Measurements from ENCODE around the gene PRKCE. TPM values are rescaled to one million over a fixed set of nuclear protein-coding genes. Genes with fewer than 3 reads are reported as not detected.

The PRKCE gene
- polyA plus RNA-seq, 3 donors, result 1.3 to 7.7 (median 2.3) TPM

GRCh38 chr2:45707661-45708060, 56.2 kb downstream of the PRKCE start:
- WGBS (ENCODE audit: insufficient coverage), result 95% methylated on average over 3 of the region's 6 CpGs
- no peaks in the 10 kb centered on the region for H3K27me3 Mint-ChIP-seq (ENCODE audit: low read depth in 3 of 3)
- peak overlapping the region in 1 of 7 donors; percentile 52 for H3K27ac Mint-ChIP-seq
- H3K36me3 Mint-ChIP-seq, result peaks cover 23 to 24% of the 10 kb centered on the region in 2 donors
- H3K4me1 ChIP-seq (ENCODE audit: control insufficient read depth in 1 of 2, insufficient read depth in 2 of 2, low read length in 2 of 2), result no peaks in the 10 kb centered on the region
- peaks cover 8% of the 10 kb centered on the region for H3K4me1 Mint-ChIP-seq
- DNase-seq, result no peak
- peaks cover 6 to 13% (median 10%) of the 10 kb centered on the region in 7 donors for H3K9me3 Mint-ChIP-seq
- no peak overlapping the region for H3K4me3 Mint-ChIP-seq
- H3K27ac ChIP-seq (ENCODE audit: low read depth in 1 of 2, low read length in 2 of 2), result no peak overlapping the region
- no peak overlapping the region for H3K4me3 ChIP-seq (replicated peaks in 1 of 3; ENCODE audit: low read depth in 2 of 3, low read length in 3 of 3)
- H3K9ac ChIP-seq (ENCODE audit: insufficient read depth, low read length, poor library complexity, severe bottlenecking), result no peak overlapping the region
- peaks cover 0 to 7% of the 10 kb centered on the region in 2 donors for H3K9me3 ChIP-seq (replicated peaks in 1 of 2; ENCODE audit: control insufficient read depth in 1 of 2, insufficient read depth in 1 of 2, low read length in 2 of 2)
- H3K79me2 ChIP-seq (ENCODE audit: insufficient read depth, low read length), result no peaks in the 10 kb centered on the region
- H3K36me3 ChIP-seq (replicated peaks in 1 of 2; ENCODE audit: control insufficient read depth in 1 of 2, insufficient read depth in 2 of 2, low read length in 2 of 2), result peaks cover 0 to 14% of the 10 kb centered on the region in 2 donors
- no peak overlapping the region for H3K4me2 ChIP-seq (replicated peaks; ENCODE audit: extremely low read depth, low read length, poor library complexity, severe bottlenecking)
- TF ChIP-seq CTCF (IDR thresholded peaks at IDR 0.05), result no peak
- H2AFZ ChIP-seq (ENCODE audit: insufficient read depth, low read depth, low read length, poor library complexity, severe bottlenecking), result no peak overlapping the region
- intact Hi-C loops (cut with micrococcal nuclease), result no loop called here
- no peaks in the 10 kb centered on the region for H3K27me3 ChIP-seq (ENCODE audit: control insufficient read depth in 2 of 2, insufficient read depth in 2 of 2, low read length in 2 of 2)
- H4K20me1 ChIP-seq (ENCODE audit: insufficient read depth, low read length), result peaks cover 10% of the 10 kb centered on the region

GRCh38 chr2:45708501-45708900, 57.0 kb downstream of the PRKCE start:
- Histone ChIP-seq H3K4me2 (replicated peaks; ENCODE audit: extremely low read depth, low read length, poor library complexity, severe bottlenecking) (no peak overlapping the region), H3K4me3 (replicated peaks in 1 of 3; ENCODE audit: low read depth in 2 of 3, low read length in 3 of 3) (no peak overlapping the region), H3K4me1 (ENCODE audit: control insufficient read depth in 1 of 2, insufficient read depth in 2 of 2, low read length in 2 of 2) (no peaks in the 10 kb centered on the region), H3K9me3 (replicated peaks in 1 of 2; ENCODE audit: control insufficient read depth in 1 of 2, insufficient read depth in 1 of 2, low read length in 2 of 2) (peaks cover 0 to 7% of the 10 kb centered on the region in 2 donors), H3K9ac (ENCODE audit: insufficient read depth, low read length, poor library complexity, severe bottlenecking) (no peak overlapping the region), H3K36me3 (replicated peaks in 1 of 2; ENCODE audit: control insufficient read depth in 1 of 2, insufficient read depth in 2 of 2, low read length in 2 of 2) (peaks cover 0 to 14% of the 10 kb centered on the region in 2 donors), H3K27me3 (ENCODE audit: control insufficient read depth in 2 of 2, insufficient read depth in 2 of 2, low read length in 2 of 2) (no peaks in the 10 kb centered on the region), H2AFZ (ENCODE audit: insufficient read depth, low read depth, low read length, poor library complexity, severe bottlenecking) (no peak overlapping the region), H3K79me2 (ENCODE audit: insufficient read depth, low read length) (no peaks in the 10 kb centered on the region), H3K27ac (ENCODE audit: low read depth in 1 of 2, low read length in 2 of 2) (no peak overlapping the region), H4K20me1 (ENCODE audit: insufficient read depth, low read length) (peaks cover 14% of the 10 kb centered on the region)
- H3K9me3 Mint-ChIP-seq, result peaks cover 6 to 13% (median 10%) of the 10 kb centered on the region in 7 donors
- no peak overlapping the region for H3K4me3 Mint-ChIP-seq
- H3K27me3 Mint-ChIP-seq (ENCODE audit: low read depth in 3 of 3), result no peaks in the 10 kb centered on the region
- intact Hi-C loops (cut with micrococcal nuclease), result no loop called here
- no peak for DNase-seq
- H3K36me3 Mint-ChIP-seq, result peaks cover 23 to 24% of the 10 kb centered on the region in 2 donors
- H3K27ac Mint-ChIP-seq, result peak overlapping the region in 1 of 7 donors; percentile 68
- WGBS (ENCODE audit: insufficient coverage), result no CpG with 5 or more reads among the region's 3 CpGs
- H3K4me1 Mint-ChIP-seq, result peaks cover 8% of the 10 kb centered on the region
- TF ChIP-seq CTCF (IDR thresholded peaks at IDR 0.05), result no peak
